K562 (cell line): Measurements from ENCODE around the gene ADCY4. TPM values are rescaled to one million over a fixed set of nuclear protein-coding genes. Genes with fewer than 3 reads are reported as not detected.

Experiments
- ATAC-seq: fragments of 200-7000 bp; cut with Tn5 transposase; 3 replicates; pipeline ENCODE4 v1.9.1; 2020; ENCODE audit warnings: moderate library complexity
- BruUV-seq: library from RNA; stranded (reverse); fragments of 400-500 nt; replicated peaks from 2 replicates; lab custom pipeline; 2021; lab: Mats Ljungman, UMichigan
- CTCF ChIA-PET: fragments of 300-600 bp; formaldehyde crosslinking; extraction: SDS; loops from one replicate; lab custom pipeline; 2021; ENCODE audit warnings: low intra/inter-chr PET ratio; lab: Yijun Ruan, JAX
- POLR2A ChIA-PET: fragments of 300-600, 350-650 bp; sonication (Branson Sonifier 250); formaldehyde crosslinking; extraction: SDS; loops from one replicate; lab custom pipeline; 2021; ENCODE audit warnings: antibody characterized with exemption, inconsistent platforms; lab: Yijun Ruan, JAX
- DNase-seq, 4 experiments: peaks; one replicate each; pipeline versions ENCODE4 v3.0.0 to v3.0.0-alpha.2; 2011 to 2018; ENCODE audit warnings: low spot score in 3 of 4, mixed read lengths in 3 of 4; ENCODE audit errors: extremely low read depth in 1 of 4
- FAIRE-seq: peaks from 2 replicates; lab custom pipeline; 2011; peaks lifted over from hg19 to GRCh38; lab: Jason Lieb, UNC
- H2AFZ ChIP-seq: 2 replicates; pipeline ENCODE4 v1.6.0; 2011; ENCODE audit warnings: low read depth, low read length, control low read depth, inconsistent platforms
- H3K27ac ChIP-seq: fragments of 200-600 bp; 3 replicates; pipeline ENCODE4 v1.8.0; 2011; ENCODE audit warnings: low read depth, mild to moderate bottlenecking, control low read depth, inconsistent platforms, low read length, moderate library complexity, mixed read lengths; ENCODE audit errors: extremely low read depth
- H3K27me3 ChIP-seq, 2 experiments: fragments of 300-600 bp in 1 of 2; 2 replicates in 1 of 2; 3 replicates in 1 of 2; pipeline versions ENCODE4 v1.6.0 to v1.8.0; 2011; ENCODE audit warnings: inconsistent platforms in 2 of 2, low read length in 2 of 2, mild to moderate bottlenecking in 1 of 2, mixed read lengths in 1 of 2, moderate library complexity in 1 of 2; ENCODE audit not compliant: control insufficient read depth in 2 of 2, insufficient read depth in 2 of 2
- H3K36me3 ChIP-seq: fragments of 300-600 bp; 3 replicates; pipeline ENCODE4 v1.8.0; 2011; ENCODE audit warnings: mild to moderate bottlenecking, low read length, inconsistent platforms; ENCODE audit not compliant: control insufficient read depth, insufficient read depth
- H3K4me1 ChIP-seq, 2 experiments: fragments of 200-600 bp in 1 of 2; replicated peaks in 1 of 2; 2 replicates in 1 of 2; 3 replicates in 1 of 2; pipeline versions ENCODE4 v1.5.1 to v1.8.0; 2011; ENCODE audit warnings: inconsistent platforms in 2 of 2, low read length in 2 of 2, mild to moderate bottlenecking in 1 of 2, mixed read lengths in 1 of 2, moderate library complexity in 1 of 2; ENCODE audit not compliant: control insufficient read depth in 2 of 2, insufficient read depth in 2 of 2
- H3K4me2 ChIP-seq: 2 replicates; pipeline ENCODE4 v1.6.1; 2011; ENCODE audit warnings: low read length, control low read depth, inconsistent platforms, mixed read lengths; ENCODE audit not compliant: insufficient read depth
- H3K4me3 ChIP-seq: fragments of 200-600 bp; sonication (generic), shearing (Covaris generic); 2 replicates; pipeline ENCODE4 v1.5.1; 2016; ENCODE audit warnings: control low read depth, inconsistent platforms
- H3K79me2 ChIP-seq: fragments of 200-600 bp; 3 replicates; pipeline ENCODE4 v1.8.0; 2011; ENCODE audit warnings: low read length, inconsistent platforms; ENCODE audit not compliant: control insufficient read depth, insufficient read depth
- H3K9ac ChIP-seq, 2 experiments: 2 replicates each; pipeline versions ENCODE4 v1.6.0 to v1.6.1; 2011; ENCODE audit warnings: low read depth in 2 of 2, low read length in 2 of 2, control low read depth in 1 of 2, inconsistent platforms in 1 of 2, mild to moderate bottlenecking in 1 of 2, mixed read lengths in 1 of 2; ENCODE audit not compliant: insufficient read depth in 1 of 2
- H3K9me1 ChIP-seq: one replicate; pipeline ENCODE4 v1.6.0; 2011; ENCODE audit warnings: inconsistent platforms, mild to moderate bottlenecking, low read length, moderate library complexity; ENCODE audit not compliant: control insufficient read depth, insufficient read depth
- H3K9me3 ChIP-seq: replicated peaks from 2 replicates; pipeline ENCODE4 v1.5.1; 2011; ENCODE audit warnings: low read depth, low read length, inconsistent platforms; ENCODE audit not compliant: control insufficient read depth, insufficient read depth
- H4K20me1 ChIP-seq: replicated peaks from 2 replicates; pipeline ENCODE4 v1.6.1; 2011; ENCODE audit warnings: low read length, inconsistent platforms, mixed read lengths; ENCODE audit not compliant: control insufficient read depth, insufficient read depth
- FIP1L1 ChIP-seq: fragments of 200-400 bp; formaldehyde crosslinking; IDR thresholded peaks from 2 replicates; pipeline ENCODE4 v1.6.1; 2018; ENCODE audit warnings: mild to moderate bottlenecking, low read depth, low read length; ENCODE audit not compliant: poor library complexity, severe bottlenecking
- MIER1 ChIP-seq: fragments of 450-650 bp; IDR thresholded peaks from 2 replicates; pipeline ENCODE4 v1.6.1; 2016; ENCODE audit warnings: antibody characterized with exemption, mild to moderate bottlenecking, low read depth
- NKRF ChIP-seq: fragments of 450-650 bp; IDR thresholded peaks from 2 replicates; pipeline ENCODE4 v1.6.1; 2016; ENCODE audit warnings: borderline replicate concordance
- POLR2H ChIP-seq: IDR thresholded peaks from 2 replicates; pipeline ENCODE4 v1.6.1; 2016; ENCODE audit warnings: missing genetic modification characterization, low read depth, mild to moderate bottlenecking, control low read depth, missing compliant biosample characterization, moderate library complexity
- RBM25 ChIP-seq: fragments of 200-400 bp; formaldehyde crosslinking; IDR thresholded peaks from 2 replicates; pipeline ENCODE4 v1.6.1; 2018; ENCODE audit warnings: low read length, low read depth, moderate library complexity; ENCODE audit not compliant: severe bottlenecking
- XRCC4 ChIP-seq: IDR thresholded peaks from one replicate; pipeline ENCODE4 v1.6.1; 2011; ENCODE audit not compliant: insufficient read depth, insufficient read length; ENCODE audit errors: extremely low read depth
- ZNF184 ChIP-seq: sonication (generic); formaldehyde crosslinking; IDR thresholded peaks from 2 replicates; pipeline ENCODE4 v1.5.0; 2020; ENCODE audit warnings: missing genetic modification reagents
- ZNF277 ChIP-seq: fragments of 250-450 bp; sonication (Bioruptor Pico); IDR thresholded peaks from 2 replicates; pipeline ENCODE4 v1.8.0; 2022; ENCODE audit warnings: inconsistent platforms, mild to moderate bottlenecking, moderate library complexity, borderline replicate concordance
- ZNF3 ChIP-seq: fragments of 250-450 bp; sonication (Bioruptor Pico); IDR thresholded peaks from 2 replicates; pipeline ENCODE4 v1.5.0; 2021; ENCODE audit warnings: mild to moderate bottlenecking, moderate library complexity
- WGBS: fragments of 100-300 bp; shearing (Covaris generic); methylation state at CpG from one replicate; pipeline ENCODE4 v1.1.6; 2016; ENCODE audit warnings: low coverage, mixed read lengths; ENCODE audit not compliant: insufficient coverage; ENCODE audit errors: missing lambda C conversion rate; 5-methylcytosine and 5-hydroxymethylcytosine counted together
- in situ Hi-C: fragments of 300-500 bp; cut with MboI; formaldehyde crosslinking; loops from 4 replicates; pipeline ENCODE4 v1.15.0; 2018; ENCODE audit warnings: inconsistent platforms, mixed read lengths
- intact Hi-C: fragments of 100-400 bp; cut with micrococcal nuclease; formaldehyde crosslinking; loops from 2 replicates; pipeline ENCODE4 v1.14.2; 2022
- polyA plus RNA-seq, 8 experiments: library from polyadenylated mRNA; depleted of rRNA in 4 of 8; stranded (reverse) in 5 of 8; unstranded in 3 of 8; fragments of >200 nt; fragmentation: Nextera tagmentation in 2 of 8; fragmentation: Illumina TruSeq in 1 of 8; extraction: Ambion mirVana in 2 of 8; extraction: Trizol in 1 of 8; gene quantifications; 2 replicates each; pipeline versions ENCODE4 v1.2.1 to v1.2.3, GENCODE V29; 2011 to 2014; ENCODE audit warnings: inconsistent platforms in 1 of 8, missing spikeins in 1 of 8
- total RNA-seq, 7 experiments: library from RNA; depleted of rRNA in 6 of 7; stranded (reverse); fragments of >200 nt in 6 of 7; fragmentation: Illumina TruSeq in 2 of 7; extraction: Trizol in 2 of 7; gene quantifications; 2 replicates each; pipeline versions ENCODE4 v1.2.1 to v1.2.3, GENCODE V29; 2011 to 2021; ENCODE audit warnings: low replicate concordance in 1 of 7
- TF ChIP-seq, protein P1 (sequence below): fragments of 450-650 bp; IDR thresholded peaks from 2 replicates; pipeline ENCODE4 v1.6.1; 2018; ENCODE audit not compliant: partially characterized antibody

Gene ADCY4
- total and polyA plus RNA-seq, 9 of the 15 experiments (the other 6 are each of a cell fraction or from before 2014, with no cell fraction given): 0.04 to 0.31 (median 0.15) TPM; not detected in 2

- Histone ChIP-seq H3K9ac (no peak overlapping the region), H4K20me1 (no peaks in the 10 kb centered on the region), H3K27ac (no peak overlapping the region), H3K4me1 (peaks cover 11 to 46% of the 10 kb centered on the region in 2 experiments; a peak in 4 of 5 replicates), H3K36me3 (no peaks in the 10 kb centered on the region), H3K4me2 (no peak overlapping the region), H3K9me1 (no peaks in the 10 kb centered on the region), H2AFZ (no peak overlapping the region), H3K9me3 (no peaks in the 10 kb centered on the region), H3K79me2 (no peaks in the 10 kb centered on the region), H3K27me3 (no peaks in the 10 kb centered on the region), H3K4me3 (no peak overlapping the region)
- CTCF ChIA-PET: no interaction called here
- POLR2A ChIA-PET: interaction anchor here (1.2 to 1.7 kb wide), 2 partner anchors 9 to 59 kb away, joined by 3 to 6 read pairs; partner anchors contain the start of genes CBLN3 and KHNYN
- TF ChIP-seq FIP1L1: no peak
- no peak for TF ChIP-seq ZNF277 (CRISPR knock-in tag)
- no peak for TF ChIP-seq POLR2H (tag)
- no peak for TF ChIP-seq ZNF184
- no peak for TF ChIP-seq MIER1
- no peak for TF ChIP-seq ZNF3 (CRISPR knock-in tag)
- TF ChIP-seq RBM25: no peak
- TF ChIP-seq, protein P1, sequence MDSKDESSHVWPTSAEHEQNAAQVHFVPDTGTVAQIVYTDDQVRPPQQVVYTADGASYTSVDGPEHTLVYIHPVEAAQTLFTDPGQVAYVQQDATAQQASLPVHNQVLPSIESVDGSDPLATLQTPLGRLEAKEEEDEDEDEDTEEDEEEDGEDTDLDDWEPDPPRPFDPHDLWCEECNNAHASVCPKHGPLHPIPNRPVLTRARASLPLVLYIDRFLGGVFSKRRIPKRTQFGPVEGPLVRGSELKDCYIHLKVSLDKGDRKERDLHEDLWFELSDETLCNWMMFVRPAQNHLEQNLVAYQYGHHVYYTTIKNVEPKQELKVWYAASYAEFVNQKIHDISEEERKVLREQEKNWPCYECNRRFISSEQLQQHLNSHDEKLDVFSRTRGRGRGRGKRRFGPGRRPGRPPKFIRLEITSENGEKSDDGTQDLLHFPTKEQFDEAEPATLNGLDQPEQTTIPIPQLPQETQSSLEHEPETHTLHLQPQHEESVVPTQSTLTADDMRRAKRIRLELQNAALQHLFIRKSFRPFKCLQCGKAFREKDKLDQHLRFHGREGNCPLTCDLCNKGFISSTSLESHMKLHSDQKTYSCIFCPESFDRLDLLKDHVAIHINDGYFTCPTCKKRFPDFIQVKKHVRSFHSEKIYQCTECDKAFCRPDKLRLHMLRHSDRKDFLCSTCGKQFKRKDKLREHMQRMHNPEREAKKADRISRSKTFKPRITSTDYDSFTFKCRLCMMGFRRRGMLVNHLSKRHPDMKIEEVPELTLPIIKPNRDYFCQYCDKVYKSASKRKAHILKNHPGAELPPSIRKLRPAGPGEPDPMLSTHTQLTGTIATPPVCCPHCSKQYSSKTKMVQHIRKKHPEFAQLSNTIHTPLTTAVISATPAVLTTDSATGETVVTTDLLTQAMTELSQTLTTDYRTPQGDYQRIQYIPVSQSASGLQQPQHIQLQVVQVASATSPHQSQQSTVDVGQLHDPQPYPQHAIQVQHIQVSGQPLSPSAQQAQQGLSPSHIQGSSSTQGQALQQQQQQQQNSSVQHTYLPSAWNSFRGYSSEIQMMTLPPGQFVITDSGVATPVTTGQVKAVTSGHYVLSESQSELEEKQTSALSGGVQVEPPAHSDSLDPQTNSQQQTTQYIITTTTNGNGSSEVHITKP: no peak
- no peak for TF ChIP-seq XRCC4
- TF ChIP-seq NKRF: no peak
- FAIRE-seq: no peak
- WGBS: 60% methylated on average over 1 of the region's 1 CpG
- in situ Hi-C loops: no loop called here
- intact Hi-C loops: no loop called here
- no TSS peak for BruUV-seq
- no peak for ATAC-seq
- DNase-seq: no peak
Observed at GRCh38 chr14:24370748-24371147, 35.9 kb upstream of the ADCY4 start.
